Erythroblast (primary cell): ENCODE results near the gene SLC25A25.

Experiments used
- GATA1 ChIP-seq: IDR thresholded peaks from 2 replicates; pipeline ENCODE4 v1.6.1; 2011; ENCODE audit warnings: low read depth, mild to moderate bottlenecking, control low read depth, low read length, moderate library complexity
- POLR2A ChIP-seq: IDR thresholded peaks from 2 replicates; pipeline ENCODE4 v1.6.1; 2011; ENCODE audit warnings: mild to moderate bottlenecking, low read length

GRCh38 chr9:128020692-128021091 is 47.3 kb upstream of the SLC25A25 start:
- TF ChIP-seq POLR2A (no peak), GATA1 (no peak)
